Osteoblast (primary cell): ENCODE results near the gene FAR1. TPM values are rescaled to one million over a fixed set of nuclear protein-coding genes. Genes with fewer than 3 reads are reported as not detected.

Experiments used
- DNase-seq: peaks from one replicate; pipeline ENCODE4 v3.0.0; 2011; ENCODE audit warnings: low spot score, mixed read lengths; ENCODE audit not compliant: insufficient read length; ENCODE audit errors: missing footprints
- H2AFZ ChIP-seq: 2 replicates; pipeline ENCODE4 v1.6.0; 2011; ENCODE audit warnings: mild to moderate bottlenecking, low read length
- H3K27ac ChIP-seq: 2 replicates; pipeline ENCODE4 v1.5.1; 2011; ENCODE audit warnings: mild to moderate bottlenecking, low read depth, low read length, moderate library complexity
- H3K27me3 ChIP-seq: 2 replicates; pipeline ENCODE4 v1.6.0; 2012; ENCODE audit warnings: mild to moderate bottlenecking, control low read depth, inconsistent platforms, low read length, moderate library complexity; ENCODE audit not compliant: insufficient read depth
- H3K36me3 ChIP-seq: 2 replicates; pipeline ENCODE4 v1.5.1; 2011; ENCODE audit warnings: mild to moderate bottlenecking, low read length, control low read depth, moderate library complexity; ENCODE audit not compliant: insufficient read depth
- H3K4me1 ChIP-seq: 2 replicates; pipeline ENCODE4 v1.5.1; 2011; ENCODE audit warnings: mild to moderate bottlenecking, low read length, control low read depth, moderate library complexity; ENCODE audit not compliant: insufficient read depth
- H3K4me2 ChIP-seq: 2 replicates; pipeline ENCODE4 v1.6.0; 2011; ENCODE audit warnings: mild to moderate bottlenecking, low read length; ENCODE audit not compliant: insufficient read depth
- H3K4me3 ChIP-seq: fragments of 200-600 bp; sonication (generic); 3 replicates; pipeline ENCODE4 v1.5.1; 2012; ENCODE audit warnings: mild to moderate bottlenecking, low read length, inconsistent platforms; ENCODE audit not compliant: insufficient read depth
- H3K79me2 ChIP-seq: 2 replicates; pipeline ENCODE4 v1.6.0; 2012; ENCODE audit warnings: mild to moderate bottlenecking, low read length, control low read depth, inconsistent platforms; ENCODE audit not compliant: insufficient read depth
- H3K9me3 ChIP-seq: 2 replicates; pipeline ENCODE4 v1.5.1; 2011; ENCODE audit warnings: low read depth, low read length, control low read depth
- H4K20me1 ChIP-seq: 2 replicates; pipeline ENCODE4 v1.6.0; 2012; ENCODE audit warnings: mild to moderate bottlenecking, low read length, control low read depth; ENCODE audit not compliant: insufficient read depth
- CTCF ChIP-seq: IDR thresholded peaks from 2 replicates; pipeline ENCODE4 v1.5.1; 2011; ENCODE audit warnings: mild to moderate bottlenecking, low read depth, low read length, moderate library complexity; ENCODE audit errors: extremely low read depth
- total RNA-seq: library from RNA; depleted of rRNA; stranded (reverse); fragments of >200 nt; gene quantifications from 2 replicates; pipeline ENCODE4 v1.2.3, GENCODE V29; 2012

The FAR1 gene
- total RNA-seq, 1 donor: 61.9 TPM

GRCh38 chr11:13685461-13686108, 17.1 kb downstream of the FAR1 start:
- H2AFZ ChIP-seq: no peak overlapping the region
- H3K4me2 ChIP-seq: no peak overlapping the region
- H4K20me1 ChIP-seq: peaks cover 16% of the 10 kb centered on the region
- no peak for DNase-seq
- H3K27me3 ChIP-seq: no peaks in the 10 kb centered on the region
- no peaks in the 10 kb centered on the region for H3K4me1 ChIP-seq
- no peak overlapping the region for H3K27ac ChIP-seq
- no peaks in the 10 kb centered on the region for H3K36me3 ChIP-seq
- no peak overlapping the region for H3K4me3 ChIP-seq
- TF ChIP-seq CTCF: no peak
- peaks cover 94% of the 10 kb centered on the region for H3K79me2 ChIP-seq
- H3K9me3 ChIP-seq: no peaks in the 10 kb centered on the region

- Histone ChIP-seq H3K27ac (no peak overlapping the region), H3K9me3 (no peaks in the 10 kb centered on the region), H3K4me2 (no peak overlapping the region), H3K27me3 (no peaks in the 10 kb centered on the region), H4K20me1 (peaks cover 11% of the 10 kb centered on the region), H2AFZ (no peak overlapping the region), H3K36me3 (no peaks in the 10 kb centered on the region), H3K4me3 (no peak overlapping the region), H3K4me1 (no peaks in the 10 kb centered on the region), H3K79me2 (peaks cover 94% of the 10 kb centered on the region)
- no peak for DNase-seq
- no peak for TF ChIP-seq CTCF
These were observed 18.3 kb downstream of the FAR1 start for GRCh38 chr11:13686776-13687175.

DNA sequence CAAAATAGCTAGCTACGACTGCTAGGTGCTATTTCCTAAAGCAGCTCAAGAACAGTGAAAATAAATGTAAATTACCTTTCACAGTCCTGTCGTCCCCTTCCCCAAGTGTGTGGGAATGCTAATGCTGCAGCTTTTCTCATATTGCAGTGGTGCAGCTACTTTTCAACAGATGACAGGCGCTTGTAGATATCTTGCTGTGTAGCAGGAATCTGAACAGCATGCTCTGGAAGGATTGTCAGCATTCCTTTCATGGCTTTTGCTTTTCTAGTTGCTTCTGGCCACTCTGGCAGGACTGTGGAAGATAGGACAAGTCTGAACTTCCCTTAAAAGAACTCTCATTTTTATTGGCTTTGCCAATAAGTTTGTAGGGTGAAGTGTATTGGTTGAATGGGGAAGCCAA, 18.8 kb downstream of the FAR1 start:
- H4K20me1 ChIP-seq: peaks cover 11% of the 10 kb centered on the region
- no peaks in the 10 kb centered on the region for H3K9me3 ChIP-seq
- no peak overlapping the region for H3K4me2 ChIP-seq
- H2AFZ ChIP-seq: no peak overlapping the region
- no peak for DNase-seq
- H3K4me3 ChIP-seq: no peak overlapping the region
- TF ChIP-seq CTCF: no peak
- no peaks in the 10 kb centered on the region for H3K27me3 ChIP-seq
- no peak overlapping the region for H3K27ac ChIP-seq
- H3K4me1 ChIP-seq: no peaks in the 10 kb centered on the region
- H3K79me2 ChIP-seq: peaks cover 94% of the 10 kb centered on the region
- H3K36me3 ChIP-seq: no peaks in the 10 kb centered on the region

DNA sequence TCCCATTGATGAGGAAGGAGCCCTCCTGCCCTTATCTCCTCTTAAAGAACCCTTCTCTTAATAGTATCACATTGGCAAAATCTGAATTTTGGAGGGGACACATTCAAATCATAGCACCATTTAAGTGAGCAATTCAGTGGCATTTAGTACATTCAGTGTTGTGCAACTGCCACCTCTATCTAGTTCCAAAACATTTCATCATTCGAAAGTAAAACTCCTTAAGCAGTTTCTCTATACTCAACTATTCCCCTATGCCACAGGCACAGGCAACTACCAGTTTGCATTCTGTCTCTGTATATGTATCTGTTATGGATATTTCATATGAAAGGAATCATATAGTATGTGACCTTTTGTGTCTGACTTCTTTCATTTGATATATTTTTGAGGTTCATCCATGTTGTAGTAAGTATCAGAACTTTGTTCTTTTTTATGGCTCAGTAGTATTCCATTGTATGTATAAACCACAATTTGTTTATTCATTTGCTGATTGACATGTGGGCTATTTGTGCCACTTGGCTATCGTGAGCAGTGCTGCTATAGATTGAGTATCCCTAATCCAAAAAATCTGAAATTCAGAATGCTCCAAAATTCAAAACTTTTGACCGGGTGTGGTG, 22.9 kb downstream of the FAR1 start:
- Histone ChIP-seq H3K36me3 (peaks cover 12% of the 10 kb centered on the region), H3K27me3 (no peaks in the 10 kb centered on the region), H3K4me3 (no peak overlapping the region), H3K9me3 (no peaks in the 10 kb centered on the region), H3K27ac (no peak overlapping the region), H4K20me1 (peaks cover 10% of the 10 kb centered on the region), H3K79me2 (peaks cover 81% of the 10 kb centered on the region), H3K4me1 (no peaks in the 10 kb centered on the region), H3K4me2 (no peak overlapping the region), H2AFZ (no peak overlapping the region)
- DNase-seq: no peak
- TF ChIP-seq CTCF: no peak
